Astrocyte of the spinal cord (primary cell): Measurements from ENCODE around the gene ZNF112.

Experiments
- DNase-seq: peaks from one replicate; pipeline ENCODE4 v3.0.0; 2011; ENCODE audit warnings: low read depth, low spot score
- H3K4me3 ChIP-seq: 2 replicates; pipeline ENCODE4 v1.5.1; 2011; ENCODE audit warnings: low read depth, mild to moderate bottlenecking, low read length, moderate library complexity
- CTCF ChIP-seq: IDR thresholded peaks from 2 replicates; pipeline ENCODE4 v1.5.1; 2012; ENCODE audit warnings: low read depth, mild to moderate bottlenecking, low read length, inconsistent platforms
- in situ Hi-C: cut with HindIII; loops from 2 replicates; pipeline ENCODE4 v1.10.0; 2017; ENCODE audit warnings: low sequenced_read_pairs

The ZNF112 gene

GRCh38 chr19:44303320-44303719 is 53.2 kb downstream of the ZNF112 start:
- no peak for TF ChIP-seq CTCF
- no peak for DNase-seq
- H3K4me3 ChIP-seq = no peak overlapping the region
- in situ Hi-C loops = no loop called here

GRCh38 chr19:44284968-44285367 is 71.5 kb downstream of the ZNF112 start:
- TF ChIP-seq CTCF = no peak
- H3K4me3 ChIP-seq = no peak overlapping the region
- in situ Hi-C loops = no loop called here
- no peak for DNase-seq

- no peak for TF ChIP-seq CTCF
- H3K4me3 ChIP-seq = no peak overlapping the region
- no peak for DNase-seq
- in situ Hi-C loops = no loop called here
These were observed 73.6 kb downstream of the ZNF112 start for GRCh38 chr19:44282846-44283245.

DNA sequence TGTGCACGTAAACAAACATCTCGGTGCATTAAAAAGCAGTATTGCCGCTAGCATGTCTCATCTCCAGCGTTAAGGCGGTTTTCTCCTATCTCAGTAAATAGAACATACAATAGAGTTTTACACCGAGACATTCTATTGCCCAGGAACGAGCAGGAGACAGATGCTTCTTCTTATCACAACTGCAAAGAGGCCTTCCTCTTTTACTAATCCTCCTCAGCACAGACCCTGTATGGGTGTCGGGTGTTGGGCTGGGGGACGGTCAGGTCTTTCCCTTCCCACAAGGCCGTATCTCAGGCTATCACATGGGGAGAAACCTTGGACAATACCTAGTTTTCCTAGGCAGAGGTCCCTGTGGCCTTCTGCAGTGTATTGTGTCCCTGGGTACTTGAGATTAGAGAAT is 75.6 kb downstream of the ZNF112 start:
- no peak overlapping the region for H3K4me3 ChIP-seq
- DNase-seq = no peak
- TF ChIP-seq CTCF = no peak
- in situ Hi-C loops = no loop called here

GRCh38 chr19:44278181-44278690 is 78.2 kb downstream of the ZNF112 start:
- in situ Hi-C loops = no loop called here
- no peak for TF ChIP-seq CTCF
- H3K4me3 ChIP-seq = no peak overlapping the region
- no peak for DNase-seq

GRCh38 chr19:44277331-44277730 is 79.1 kb downstream of the ZNF112 start:
- H3K4me3 ChIP-seq = no peak overlapping the region
- no peak for TF ChIP-seq CTCF
- in situ Hi-C loops = no loop called here
- DNase-seq = no peak
